ENCODE measurements around the gene RGS3.
"Not testable (repeated sequence)": the region's sequence is repeated elsewhere in the genome, so short reads cannot be mapped to it uniquely, and the experiment has no call there.

The RGS3 gene

DNA sequence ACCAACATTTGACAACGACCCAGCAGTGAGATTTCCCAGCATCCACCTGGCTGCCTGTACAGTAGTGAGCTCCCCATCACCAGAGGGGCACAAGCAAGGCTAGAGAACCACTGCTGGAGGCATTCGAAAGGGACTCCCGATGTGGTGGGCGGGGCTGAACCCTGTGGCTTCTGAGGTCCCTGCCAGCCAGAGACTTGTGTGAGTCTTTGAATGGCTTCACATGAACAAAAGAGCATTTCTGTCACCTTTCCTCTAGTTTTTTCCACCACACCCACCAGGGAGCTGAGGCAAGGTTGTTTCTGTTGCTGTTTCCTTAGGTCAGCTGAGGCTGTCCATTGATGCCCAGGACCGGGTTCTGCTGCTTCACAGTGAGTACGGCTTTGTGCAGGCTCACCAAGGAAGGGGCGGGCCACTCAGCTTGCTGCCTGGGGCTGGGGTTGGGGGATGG lies 15.7 kb downstream of the RGS3 start:
- H3K27ac ChIP-seq (ENCODE audit: low read length) = no peak overlapping the region

GRCh38 chr9:113480612-113481011 lies 17.1 kb downstream of the RGS3 start:
- Histone ChIP-seq H3K9me3 (ENCODE audit: insufficient read depth, low read depth, low read length) (no peaks in the 10 kb centered on the region), H3K9ac (ENCODE audit: low read depth, low read length) (no peak overlapping the region), H3K27me3 (ENCODE audit: insufficient read depth, low read length) (no peaks in the 10 kb centered on the region), H3K36me3 (ENCODE audit: insufficient read depth, low read depth, low read length) (no peaks in the 10 kb centered on the region), H3K4me1 (ENCODE audit: insufficient read depth, low read length) (no peaks in the 10 kb centered on the region), H3K27ac (ENCODE audit: low read length) (no peak overlapping the region), H3K4me3 (ENCODE audit: low read length) (no peak overlapping the region)

More for the DNA sequence above, 15.7 kb downstream of the RGS3 start:
- no peaks in the 10 kb centered on the region for H3K27me3 ChIP-seq (ENCODE audit: insufficient read depth, low read length)
- H3K4me3 ChIP-seq (ENCODE audit: low read length) = no peak overlapping the region
- no peaks in the 10 kb centered on the region for H3K36me3 ChIP-seq (ENCODE audit: insufficient read depth, low read depth, low read length)
- H3K4me1 ChIP-seq (ENCODE audit: insufficient read depth, low read length) = no peaks in the 10 kb centered on the region
- no peak overlapping the region for H3K9ac ChIP-seq (ENCODE audit: low read depth, low read length)
- H3K9me3 ChIP-seq (ENCODE audit: insufficient read depth, low read depth, low read length) = no peaks in the 10 kb centered on the region

DNA sequence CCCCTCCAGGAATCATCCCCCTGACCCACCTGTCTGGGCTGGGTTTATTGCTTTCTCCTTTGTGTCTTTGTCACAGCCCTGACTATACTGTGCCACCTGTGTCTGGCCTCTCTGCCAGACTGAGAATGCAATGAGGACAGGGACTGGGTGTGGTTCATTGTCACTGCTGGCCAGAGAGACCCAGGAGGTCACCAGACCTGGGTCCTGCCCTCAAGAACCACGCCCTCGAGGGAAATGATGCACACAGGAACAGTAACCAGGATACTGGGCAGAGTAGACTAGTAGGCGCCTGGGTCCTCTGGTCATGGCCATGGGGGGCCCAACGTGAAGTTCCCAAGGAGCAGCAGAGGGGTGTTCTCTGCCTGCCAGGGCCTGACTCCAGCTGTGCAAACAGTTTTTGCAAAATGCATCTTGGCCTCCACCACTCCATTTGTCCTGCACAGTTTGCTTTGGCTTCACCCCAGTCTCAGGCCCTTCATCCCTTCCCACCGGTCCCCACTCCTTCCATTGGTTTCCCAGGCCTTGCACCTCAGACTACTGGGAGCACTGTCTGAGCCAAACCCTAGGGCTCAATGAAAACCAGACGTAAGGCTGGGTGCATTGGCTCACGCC lies 17.8 kb downstream of the RGS3 start:
- no peak overlapping the region for H3K9ac ChIP-seq (ENCODE audit: low read depth, low read length)
- no peak overlapping the region for H3K27ac ChIP-seq (ENCODE audit: low read length)
- no peaks in the 10 kb centered on the region for H3K4me1 ChIP-seq (ENCODE audit: insufficient read depth, low read length)
- no peaks in the 10 kb centered on the region for H3K36me3 ChIP-seq (ENCODE audit: insufficient read depth, low read depth, low read length)
- no peaks in the 10 kb centered on the region for H3K9me3 ChIP-seq (ENCODE audit: insufficient read depth, low read depth, low read length)
- no peak overlapping the region for H3K4me3 ChIP-seq (ENCODE audit: low read length)
- H3K27me3 ChIP-seq (ENCODE audit: insufficient read depth, low read length) = no peaks in the 10 kb centered on the region

GRCh38 chr9:113482341-113482740 lies 18.8 kb downstream of the RGS3 start:
- H3K36me3 ChIP-seq (ENCODE audit: insufficient read depth, low read depth, low read length) = no peaks in the 10 kb centered on the region

GRCh38 chr9:113482991-113483675 lies 19.6 kb downstream of the RGS3 start:
- no peak overlapping the region for H3K4me3 ChIP-seq (ENCODE audit: low read length)
- no peaks in the 10 kb centered on the region for H3K27me3 ChIP-seq (ENCODE audit: insufficient read depth, low read length)
- no peak overlapping the region for H3K27ac ChIP-seq (ENCODE audit: low read length)
- H3K36me3 ChIP-seq (ENCODE audit: insufficient read depth, low read depth, low read length) = no peaks in the 10 kb centered on the region
- no peaks in the 10 kb centered on the region for H3K9me3 ChIP-seq (ENCODE audit: insufficient read depth, low read depth, low read length)
- no peak overlapping the region; the same call in 1 of the 2 replicates for H3K9ac ChIP-seq (ENCODE audit: low read depth, low read length)
- no peaks in the 10 kb centered on the region for H3K4me1 ChIP-seq (ENCODE audit: insufficient read depth, low read length)

More at GRCh38 chr9:113482341-113482740, 18.8 kb downstream of the RGS3 start:
- no peak overlapping the region for H3K27ac ChIP-seq (ENCODE audit: low read length)
- no peaks in the 10 kb centered on the region for H3K9me3 ChIP-seq (ENCODE audit: insufficient read depth, low read depth, low read length)
- no peak overlapping the region for H3K9ac ChIP-seq (ENCODE audit: low read depth, low read length)
- H3K4me1 ChIP-seq (ENCODE audit: insufficient read depth, low read length) = no peaks in the 10 kb centered on the region
- H3K27me3 ChIP-seq (ENCODE audit: insufficient read depth, low read length) = no peaks in the 10 kb centered on the region
- H3K4me3 ChIP-seq (ENCODE audit: low read length) = no peak overlapping the region

DNA sequence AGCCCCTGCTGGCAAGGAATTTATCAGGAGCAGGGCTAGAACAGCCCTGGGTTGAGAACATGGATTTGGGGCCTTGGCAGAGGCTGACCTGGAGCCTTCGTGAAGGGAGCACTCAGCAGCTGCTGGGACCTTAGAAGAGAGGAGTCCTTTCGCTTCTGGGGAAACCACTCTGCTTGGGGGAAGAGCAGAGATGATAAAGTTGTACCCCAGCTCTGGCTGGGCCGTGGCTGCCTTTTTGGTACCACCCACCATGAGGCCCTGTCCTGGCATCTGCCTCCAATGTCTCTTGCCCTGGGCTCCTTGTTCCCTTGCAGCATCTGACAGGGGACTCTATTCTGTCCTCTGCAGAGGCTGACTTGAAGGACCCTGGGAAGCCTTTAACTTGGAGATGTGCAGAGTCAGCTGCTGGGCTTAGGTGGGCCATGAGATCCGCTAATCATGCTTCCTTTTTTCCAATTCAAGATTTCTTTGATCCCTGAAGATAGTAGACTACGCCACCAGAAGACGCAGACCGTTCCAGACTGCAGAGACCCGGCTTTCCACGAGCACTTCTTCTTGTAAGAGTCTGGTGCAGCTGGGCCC lies 20.2 kb downstream of the RGS3 start:
- Histone ChIP-seq H3K27me3 (ENCODE audit: insufficient read depth, low read length) (no peaks in the 10 kb centered on the region), H3K36me3 (ENCODE audit: insufficient read depth, low read depth, low read length) (no peaks in the 10 kb centered on the region), H3K27ac (ENCODE audit: low read length) (no peak overlapping the region), H3K9me3 (ENCODE audit: insufficient read depth, low read depth, low read length) (no peaks in the 10 kb centered on the region), H3K9ac (ENCODE audit: low read depth, low read length) (no peak overlapping the region), H3K4me1 (ENCODE audit: insufficient read depth, low read length) (no peaks in the 10 kb centered on the region), H3K4me3 (ENCODE audit: low read length) (no peak overlapping the region)

GRCh38 chr9:113484258-113484730 lies 20.8 kb downstream of the RGS3 start:
- no peaks in the 10 kb centered on the region for H3K36me3 ChIP-seq (ENCODE audit: insufficient read depth, low read depth, low read length)
- H3K27me3 ChIP-seq (ENCODE audit: insufficient read depth, low read length) = no peaks in the 10 kb centered on the region
- H3K27ac ChIP-seq (ENCODE audit: low read length) = no peak overlapping the region

GRCh38 chr9:113485761-113486115 lies 22.2 kb downstream of the RGS3 start:
- Histone ChIP-seq H3K27me3 (ENCODE audit: insufficient read depth, low read length) (no peaks in the 10 kb centered on the region), H3K4me1 (ENCODE audit: insufficient read depth, low read length) (no peaks in the 10 kb centered on the region), H3K36me3 (ENCODE audit: insufficient read depth, low read depth, low read length) (no peaks in the 10 kb centered on the region), H3K27ac (ENCODE audit: low read length) (no peak overlapping the region), H3K9ac (ENCODE audit: low read depth, low read length) (no peak overlapping the region), H3K9me3 (ENCODE audit: insufficient read depth, low read depth, low read length) (no peaks in the 10 kb centered on the region), H3K4me3 (ENCODE audit: low read length) (no peak overlapping the region)

More at GRCh38 chr9:113484258-113484730, 20.8 kb downstream of the RGS3 start:
- Histone ChIP-seq H3K4me1 (ENCODE audit: insufficient read depth, low read length) (no peaks in the 10 kb centered on the region), H3K4me3 (ENCODE audit: low read length) (no peak overlapping the region), H3K9me3 (ENCODE audit: insufficient read depth, low read depth, low read length) (no peaks in the 10 kb centered on the region), H3K9ac (ENCODE audit: low read depth, low read length) (no peak overlapping the region)

- H3K27me3 ChIP-seq (ENCODE audit: insufficient read depth, low read length) = no peaks in the 10 kb centered on the region
Measured at GRCh38 chr9:113486327-113486726, 22.8 kb downstream of the RGS3 start.

GRCh38 chr9:113488071-113488470 lies 24.5 kb downstream of the RGS3 start:
- H3K9me3 ChIP-seq (ENCODE audit: insufficient read depth, low read depth, low read length) = no peaks in the 10 kb centered on the region
- H3K4me1 ChIP-seq (ENCODE audit: insufficient read depth, low read length) = no peaks in the 10 kb centered on the region; the same call in 1 of the 2 replicates
- H3K27ac ChIP-seq (ENCODE audit: low read length) = no peak overlapping the region
- H3K36me3 ChIP-seq (ENCODE audit: insufficient read depth, low read depth, low read length) = no peaks in the 10 kb centered on the region
- H3K4me3 ChIP-seq (ENCODE audit: low read length) = no peak overlapping the region
- no peaks in the 10 kb centered on the region for H3K27me3 ChIP-seq (ENCODE audit: insufficient read depth, low read length)
- H3K9ac ChIP-seq (ENCODE audit: low read depth, low read length) = no peak overlapping the region

More at GRCh38 chr9:113486327-113486726, 22.8 kb downstream of the RGS3 start:
- Histone ChIP-seq H3K4me3 (ENCODE audit: low read length) (no peak overlapping the region), H3K4me1 (ENCODE audit: insufficient read depth, low read length) (no peaks in the 10 kb centered on the region), H3K36me3 (ENCODE audit: insufficient read depth, low read depth, low read length) (no peaks in the 10 kb centered on the region), H3K9ac (ENCODE audit: low read depth, low read length) (no peak overlapping the region), H3K27ac (ENCODE audit: low read length) (no peak overlapping the region), H3K9me3 (ENCODE audit: insufficient read depth, low read depth, low read length) (no peaks in the 10 kb centered on the region)

DNA sequence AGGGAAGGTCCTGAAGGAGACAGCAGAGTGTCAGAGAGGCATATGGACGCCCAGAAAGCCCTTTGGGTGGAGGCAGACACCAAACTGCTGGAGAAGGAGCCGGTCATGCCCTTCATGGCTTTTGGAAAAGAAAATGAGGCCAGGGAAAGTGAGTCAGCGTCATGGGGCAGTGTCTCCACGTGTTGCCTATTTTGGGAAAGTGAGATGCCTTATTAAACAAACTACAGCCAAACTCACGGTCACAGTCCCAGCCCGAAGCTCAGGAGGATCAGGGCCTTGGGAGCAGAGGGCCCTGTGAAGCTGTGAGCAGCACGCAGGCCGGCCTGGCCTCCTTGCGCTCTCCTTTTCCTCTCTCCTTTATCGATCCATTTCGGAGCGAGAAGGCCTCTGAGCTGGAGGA lies 25.0 kb downstream of the RGS3 start:
- Histone ChIP-seq H3K4me1 (ENCODE audit: insufficient read depth, low read length) (no peaks in the 10 kb centered on the region; the same call in 1 of the 2 replicates), H3K36me3 (ENCODE audit: insufficient read depth, low read depth, low read length) (no peaks in the 10 kb centered on the region), H3K27me3 (ENCODE audit: insufficient read depth, low read length) (no peaks in the 10 kb centered on the region), H3K9ac (ENCODE audit: low read depth, low read length) (no peak overlapping the region), H3K4me3 (ENCODE audit: low read length) (no peak overlapping the region), H3K27ac (ENCODE audit: low read length) (no peak overlapping the region), H3K9me3 (ENCODE audit: insufficient read depth, low read depth, low read length) (no peaks in the 10 kb centered on the region)

- not testable (repeated sequence) for H3K9ac ChIP-seq (ENCODE audit: low read depth, low read length); H3K9me3 ChIP-seq (ENCODE audit: insufficient read depth, low read depth, low read length); H3K4me3 ChIP-seq (ENCODE audit: low read length); H3K4me1 ChIP-seq (ENCODE audit: insufficient read depth, low read length); H3K27ac ChIP-seq (ENCODE audit: low read length); H3K27me3 ChIP-seq (ENCODE audit: insufficient read depth, low read length); H3K36me3 ChIP-seq (ENCODE audit: insufficient read depth, low read depth, low read length)
Measured at GRCh38 chr9:113491147-113491546, 27.6 kb downstream of the RGS3 start.

Data from iPS-20b (cell line).